Measurements from ENCODE around the gene NR6A1. TPM values are rescaled to one million over a fixed set of nuclear protein-coding genes. Genes with fewer than 3 reads are reported as not detected.
"Not testable (repeated sequence)": the region's sequence is repeated elsewhere in the genome, so short reads cannot be mapped to it uniquely, and the experiment has no call there.

Gene NR6A1
- total RNA-seq, 4 donors from 2014 or later, result 9.7 to 14.6 (median 12.5) TPM

DNA sequence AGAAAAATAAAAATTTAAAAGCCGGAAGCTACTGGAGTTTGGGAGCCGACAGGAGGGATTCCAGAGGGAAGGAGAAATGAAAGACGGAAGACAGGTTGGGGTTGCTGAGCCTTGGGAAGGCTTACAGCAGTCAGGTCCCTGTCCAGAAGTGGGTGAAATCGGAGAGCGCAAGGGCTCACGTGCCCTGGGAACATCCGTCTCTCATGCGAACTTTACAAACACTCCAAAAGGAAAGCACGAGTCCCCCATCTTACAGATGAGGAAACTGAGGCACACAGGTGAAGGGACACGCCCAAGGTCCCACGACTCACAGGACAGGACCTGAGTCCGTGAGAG, 5.5 kb upstream of the NR6A1 start:
- intact Hi-C loops (cut with DNase I; ENCODE audit: low total_unique reads), result loop anchor here (10.0 kb wide), 1 partner anchor 1038 kb away; no protein-coding TSS in a partner anchor
- peak overlapping the region; percentile 55 to 66 (median 60) for H3K4me3 ChIP-seq
- H3K27me3 ChIP-seq, result peaks cover 26% of the 10 kb centered on the region
- no peaks in the 10 kb centered on the region for H3K9me3 ChIP-seq
- H3K27ac ChIP-seq, result peak overlapping the region; percentile 43 to 85 (median 80)
- 16 to 28% methylated on average over 6 to 12 of the region's 12 CpGs for WGBS, 2 donors (ENCODE audit: low coverage in 1 of 2)
- H3K36me3 ChIP-seq, result no peaks in the 10 kb centered on the region
- peaks cover 3 to 42% (median 22%) of the 10 kb centered on the region in 4 donors for H3K4me1 ChIP-seq
- in situ Hi-C loops (cut with MboI; ENCODE audit: low pct_ligation_motif_present in 1 of 4, low pct_unique_long_range_greater_than_20kb in 1 of 4, low sequenced_read_pairs in 3 of 4), result loop anchor here (5.0 to 25.0 kb wide), 4 partner anchors 76 to 598 kb away; partner anchors contain the start of genes SCAI (in 3 of the 4) and WDR38 (in 1 of the 4)
- TF ChIP-seq EP300 (IDR thresholded peaks at IDR 0.05; ENCODE audit: low read depth) (no peak), POLR2AphosphoS5 (IDR thresholded peaks at IDR 0.05) (no peak), POLR2A (IDR thresholded peaks at IDR 0.05) (no peak)
- TF ChIP-seq, protein P1, sequence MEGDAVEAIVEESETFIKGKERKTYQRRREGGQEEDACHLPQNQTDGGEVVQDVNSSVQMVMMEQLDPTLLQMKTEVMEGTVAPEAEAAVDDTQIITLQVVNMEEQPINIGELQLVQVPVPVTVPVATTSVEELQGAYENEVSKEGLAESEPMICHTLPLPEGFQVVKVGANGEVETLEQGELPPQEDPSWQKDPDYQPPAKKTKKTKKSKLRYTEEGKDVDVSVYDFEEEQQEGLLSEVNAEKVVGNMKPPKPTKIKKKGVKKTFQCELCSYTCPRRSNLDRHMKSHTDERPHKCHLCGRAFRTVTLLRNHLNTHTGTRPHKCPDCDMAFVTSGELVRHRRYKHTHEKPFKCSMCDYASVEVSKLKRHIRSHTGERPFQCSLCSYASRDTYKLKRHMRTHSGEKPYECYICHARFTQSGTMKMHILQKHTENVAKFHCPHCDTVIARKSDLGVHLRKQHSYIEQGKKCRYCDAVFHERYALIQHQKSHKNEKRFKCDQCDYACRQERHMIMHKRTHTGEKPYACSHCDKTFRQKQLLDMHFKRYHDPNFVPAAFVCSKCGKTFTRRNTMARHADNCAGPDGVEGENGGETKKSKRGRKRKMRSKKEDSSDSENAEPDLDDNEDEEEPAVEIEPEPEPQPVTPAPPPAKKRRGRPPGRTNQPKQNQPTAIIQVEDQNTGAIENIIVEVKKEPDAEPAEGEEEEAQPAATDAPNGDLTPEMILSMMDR (IDR thresholded peaks at IDR 0.05), result no peak
- no peak for DNase-seq

GRCh38 chr9:124774129-124774978, 3.2 kb upstream of the NR6A1 start:
- WGBS, 2 donors (ENCODE audit: low coverage in 1 of 2), result 22 to 31% methylated on average over 5 to 15 of the region's 15 CpGs
- Histone ChIP-seq H3K9me3 (no peaks in the 10 kb centered on the region), H3K36me3 (no peaks in the 10 kb centered on the region), H3K27ac (no peak overlapping the region), H3K4me3 (no peak overlapping the region), H3K27me3 (peaks cover 40% of the 10 kb centered on the region), H3K4me1 (peaks cover 3 to 42% (median 30%) of the 10 kb centered on the region in 4 donors)
- in situ Hi-C loops (cut with MboI; ENCODE audit: low pct_ligation_motif_present in 1 of 4, low pct_unique_long_range_greater_than_20kb in 1 of 4, low sequenced_read_pairs in 3 of 4) (loop anchor here in 3 of 4 donors (5.0 to 10.0 kb wide), 4 partner anchors 78 to 600 kb away; partner anchors contain the start of genes SCAI (in 1 of the 3) and WDR38 (in 1 of the 3)), intact Hi-C loops (cut with DNase I; ENCODE audit: low total_unique reads) (loop anchor here (10.0 kb wide), 1 partner anchor 1040 kb away; no protein-coding TSS in a partner anchor)
- no peak for TF ChIP-seq EP300 (IDR thresholded peaks at IDR 0.05; ENCODE audit: low read depth)
- no peak for TF ChIP-seq POLR2AphosphoS5 (IDR thresholded peaks at IDR 0.05)
- TF ChIP-seq, protein P1 (IDR thresholded peaks at IDR 0.05), result peak; percentile 76 to 90 (median 84)
- no peak for TF ChIP-seq POLR2A (IDR thresholded peaks at IDR 0.05)
- peak; percentile 89 for DNase-seq

GRCh38 chr9:124773473-124774128, 2.5 kb upstream of the NR6A1 start:
- intact Hi-C loops (cut with DNase I; ENCODE audit: low total_unique reads), result loop anchor here (10.0 kb wide), 1 partner anchor 1041 kb away; no protein-coding TSS in a partner anchor
- WGBS, 2 donors (ENCODE audit: low coverage in 1 of 2), result 57 to 77% methylated on average over 1 of the region's 1 CpG
- TF ChIP-seq EP300 (IDR thresholded peaks at IDR 0.05; ENCODE audit: low read depth) (no peak), POLR2A (IDR thresholded peaks at IDR 0.05) (no peak), POLR2AphosphoS5 (IDR thresholded peaks at IDR 0.05) (no peak)
- TF ChIP-seq, protein P1 (IDR thresholded peaks at IDR 0.05), result no peak
- H3K9me3 ChIP-seq, result no peaks in the 10 kb centered on the region
- H3K27me3 ChIP-seq, result peaks cover 47% of the 10 kb centered on the region
- DNase-seq, result no peak
- no peaks in the 10 kb centered on the region for H3K36me3 ChIP-seq
- peaks cover 3 to 42% (median 27%) of the 10 kb centered on the region in 4 donors for H3K4me1 ChIP-seq
- in situ Hi-C loops (cut with MboI; ENCODE audit: low pct_ligation_motif_present in 1 of 4, low pct_unique_long_range_greater_than_20kb in 1 of 4, low sequenced_read_pairs in 3 of 4), result loop anchor here in 3 of 4 donors (5.0 to 10.0 kb wide), 4 partner anchors 79 to 601 kb away; partner anchors contain the start of genes SCAI (in 1 of the 3) and WDR38 (in 1 of the 3)
- H3K27ac ChIP-seq, result no peak overlapping the region
- H3K4me3 ChIP-seq, result no peak overlapping the region

DNA sequence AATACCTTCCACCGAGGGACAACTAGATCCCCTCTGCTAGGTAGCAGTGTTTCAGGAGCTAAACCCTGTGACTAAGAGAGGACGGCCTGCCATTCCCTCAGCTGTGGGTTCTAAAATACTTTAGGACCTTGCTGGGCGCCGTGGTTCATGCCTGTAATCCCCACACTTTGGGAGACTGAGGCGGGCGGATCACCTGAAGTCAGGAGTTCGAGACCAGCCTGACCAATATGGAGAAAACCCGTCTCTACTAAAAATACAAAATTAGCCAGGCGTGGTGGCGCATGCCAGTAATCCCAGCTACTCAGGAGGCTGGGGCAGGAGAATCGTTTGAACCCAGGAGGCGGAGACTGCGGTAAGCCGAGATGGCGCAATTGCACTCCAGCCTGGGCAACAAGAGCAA, 1.8 kb upstream of the NR6A1 start:
- in situ Hi-C loops (cut with MboI; ENCODE audit: low pct_ligation_motif_present in 1 of 4, low pct_unique_long_range_greater_than_20kb in 1 of 4, low sequenced_read_pairs in 3 of 4) (loop anchor here in 3 of 4 donors (5.0 to 10.0 kb wide), 4 partner anchors 79 to 602 kb away; partner anchors contain the start of genes SCAI (in 1 of the 3) and WDR38 (in 1 of the 3)), intact Hi-C loops (cut with DNase I; ENCODE audit: low total_unique reads) (loop anchor here (1.0 to 10.0 kb wide), 2 partner anchors 80 to 1042 kb away; partner anchors contain the start of gene WDR38)
- H3K27ac ChIP-seq, H3K9me3 ChIP-seq, H3K4me3 ChIP-seq, DNase-seq, H3K36me3 ChIP-seq: not testable (repeated sequence)
- WGBS, 2 donors (ENCODE audit: low coverage in 1 of 2), result 86 to 91% methylated on average over 8 to 15 of the region's 15 CpGs
- Histone ChIP-seq H3K27me3 (peaks cover 54% of the 10 kb centered on the region), H3K4me1 (peaks cover 3 to 46% (median 34%) of the 10 kb centered on the region in 4 donors)
